T-helper 17 cell (primary cell): Measurements from ENCODE around the gene KIAA1549. TPM values are rescaled to one million over a fixed set of nuclear protein-coding genes. Genes with fewer than 3 reads are reported as not detected.
"Not testable (repeated sequence)": the region's sequence is repeated elsewhere in the genome, so short reads cannot be mapped to it uniquely, and the experiment has no call there.

Experiments
- ATAC-seq: fragments of 150-1000 bp; cut with Tn5 transposase; 2 replicates; pipeline ENCODE4 v1.10.0; 2021; ENCODE audit warnings: mild to moderate bottlenecking, moderate library complexity
- DNase-seq, 3 donors: peaks; one replicate each; pipeline versions ENCODE4 v3.0.0 to v3.0.0-alpha.2; 2020 to 2021
- H3K9me3 ChIP-seq: one replicate; pipeline ENCODE4 v1.7.0; 2013; ENCODE audit warnings: low read length, mild to moderate bottlenecking; ENCODE audit not compliant: control insufficient read depth, poor library complexity, severe bottlenecking
- H3K27ac Mint-ChIP-seq: one replicate; pipeline ENCODE4 v1.8.0; 2022; ENCODE audit warnings: mild to moderate bottlenecking, moderate library complexity, mixed read lengths
- H3K27me3 Mint-ChIP-seq: one replicate; pipeline ENCODE4 v1.8.0; 2022; ENCODE audit warnings: mixed read lengths
- H3K36me3 Mint-ChIP-seq: one replicate; pipeline ENCODE4 v1.8.0; 2022; ENCODE audit warnings: low read depth, mixed read lengths
- H3K4me1 Mint-ChIP-seq: one replicate; pipeline ENCODE4 v1.8.0; 2022; ENCODE audit warnings: mild to moderate bottlenecking, mixed read lengths
- H3K4me3 Mint-ChIP-seq: one replicate; pipeline ENCODE4 v1.8.0; 2022; ENCODE audit warnings: mild to moderate bottlenecking, moderate library complexity, mixed read lengths
- total RNA-seq, 4 donors: library from RNA in 2 of 4; stranded (reverse) in 2 of 4; gene quantifications; one replicate each; pipeline ENCODE4 v1.2.3 and lab custom pipeline; 2022 to 2026

The KIAA1549 gene
- total RNA-seq, 2 donors from 2014 or later, result 0.21 TPM; not detected in 1

DNA sequence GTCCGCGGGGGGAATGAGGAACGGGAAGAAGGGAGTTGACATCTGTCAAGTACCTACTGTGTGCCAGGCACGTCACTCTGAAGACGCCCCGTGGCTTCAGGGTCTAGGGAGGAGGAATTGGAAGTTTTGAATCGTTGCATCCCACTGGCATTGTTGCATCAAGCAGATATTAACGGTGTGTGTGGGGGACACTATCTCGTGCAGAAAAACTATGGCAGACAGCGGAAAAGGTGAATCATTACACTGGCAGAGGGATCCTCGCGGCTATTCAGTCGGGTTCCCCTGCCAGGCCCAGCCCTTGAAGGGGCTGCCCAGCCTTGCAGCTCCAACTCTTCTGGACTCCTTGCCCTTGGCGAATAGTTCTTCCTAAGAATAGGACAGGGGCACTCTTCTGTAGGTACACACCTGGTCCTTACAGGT, 1.0 kb upstream of the KIAA1549 start:
- Mint-ChIP-seq H3K36me3 (no peaks in the 10 kb centered on the region), H3K27ac (no peak overlapping the region), H3K4me1 (peaks cover 18% of the 10 kb centered on the region), H3K27me3 (peaks cover 49% of the 10 kb centered on the region), H3K4me3 (peak overlapping the region; percentile 67)
- ATAC-seq (no peak), DNase-seq (no peak)
- H3K9me3 ChIP-seq, result no peaks in the 10 kb centered on the region

DNA sequence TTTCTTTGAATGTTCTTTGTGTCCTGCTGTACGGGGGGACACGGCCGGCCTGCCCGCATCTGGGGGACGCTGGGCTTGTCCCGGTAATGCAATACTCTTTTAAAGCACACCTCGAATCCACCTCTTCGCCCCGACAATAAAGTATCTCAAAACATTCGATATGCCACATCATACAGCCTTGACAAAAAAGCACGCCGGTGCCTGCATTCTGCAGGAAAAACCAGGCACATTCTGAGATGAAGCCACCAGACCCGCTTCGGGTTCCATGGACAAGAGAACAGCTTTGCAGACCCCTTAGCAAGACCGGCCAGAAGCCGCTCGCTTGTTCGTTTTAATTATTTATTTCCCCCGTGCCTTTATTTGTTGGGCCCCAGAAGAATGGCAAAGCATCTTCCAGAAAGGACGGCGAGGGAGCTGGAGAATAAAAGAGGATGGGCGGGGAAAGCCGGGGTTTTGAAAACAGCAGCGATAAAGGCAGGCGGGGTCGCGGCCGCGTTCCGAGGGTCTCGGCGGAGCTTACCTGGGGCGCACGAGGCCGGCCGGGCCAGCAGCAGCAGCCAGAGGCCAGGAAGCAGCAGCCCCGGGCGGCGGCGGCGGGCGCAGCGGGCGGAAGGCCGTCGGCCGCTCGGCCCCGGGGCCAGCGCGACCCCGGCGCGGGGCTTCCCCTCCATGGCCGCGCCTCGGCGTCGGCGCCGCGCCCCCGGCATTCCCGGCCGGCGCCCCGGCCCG, 462 bp downstream of the KIAA1549 start:
- H3K27me3 Mint-ChIP-seq, result peaks cover 49% of the 10 kb centered on the region
- DNase-seq (no peak), ATAC-seq (peak; percentile 12)
- no peaks in the 10 kb centered on the region for H3K36me3 Mint-ChIP-seq
- H3K4me1 Mint-ChIP-seq, result peaks cover 18% of the 10 kb centered on the region
- H3K9me3 ChIP-seq, result no peaks in the 10 kb centered on the region
- no peak overlapping the region for H3K27ac Mint-ChIP-seq
- H3K4me3 Mint-ChIP-seq, result peak overlapping the region; percentile 94

DNA sequence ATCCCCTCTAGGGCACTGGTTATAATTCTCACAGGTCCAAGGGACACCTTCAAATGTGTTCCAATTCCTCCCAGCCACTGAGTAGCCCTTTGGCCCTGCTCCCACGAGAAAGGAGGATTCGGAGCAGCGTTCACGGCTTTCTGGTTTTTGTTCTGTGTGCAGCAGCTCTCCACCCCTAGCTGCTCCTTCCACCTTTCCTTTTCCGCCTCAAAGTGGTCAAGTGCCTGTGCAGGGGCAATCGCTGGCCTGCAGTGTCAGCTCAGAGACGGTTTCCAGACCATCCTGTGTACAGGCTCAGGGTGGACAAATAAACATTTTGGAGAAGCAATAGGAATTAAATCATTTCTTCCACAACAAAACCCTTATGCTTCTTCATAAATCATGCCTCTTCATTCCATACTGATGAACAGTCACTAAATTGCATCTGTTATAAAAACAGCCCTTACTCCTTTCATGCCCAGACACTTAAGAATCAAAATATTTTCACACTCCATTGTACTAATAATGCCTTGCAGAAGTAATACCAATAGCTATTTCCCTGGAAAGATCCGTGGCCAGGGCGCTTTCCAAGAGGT, 1.1 kb downstream of the KIAA1549 start:
- Mint-ChIP-seq H3K4me3 (peak overlapping the region; percentile 94), H3K27ac (no peak overlapping the region), H3K27me3 (peaks cover 54% of the 10 kb centered on the region), H3K36me3 (peaks cover 2% of the 10 kb centered on the region), H3K4me1 (peaks cover 19% of the 10 kb centered on the region)
- no peaks in the 10 kb centered on the region for H3K9me3 ChIP-seq
- ATAC-seq (no peak), DNase-seq (no peak)

DNA sequence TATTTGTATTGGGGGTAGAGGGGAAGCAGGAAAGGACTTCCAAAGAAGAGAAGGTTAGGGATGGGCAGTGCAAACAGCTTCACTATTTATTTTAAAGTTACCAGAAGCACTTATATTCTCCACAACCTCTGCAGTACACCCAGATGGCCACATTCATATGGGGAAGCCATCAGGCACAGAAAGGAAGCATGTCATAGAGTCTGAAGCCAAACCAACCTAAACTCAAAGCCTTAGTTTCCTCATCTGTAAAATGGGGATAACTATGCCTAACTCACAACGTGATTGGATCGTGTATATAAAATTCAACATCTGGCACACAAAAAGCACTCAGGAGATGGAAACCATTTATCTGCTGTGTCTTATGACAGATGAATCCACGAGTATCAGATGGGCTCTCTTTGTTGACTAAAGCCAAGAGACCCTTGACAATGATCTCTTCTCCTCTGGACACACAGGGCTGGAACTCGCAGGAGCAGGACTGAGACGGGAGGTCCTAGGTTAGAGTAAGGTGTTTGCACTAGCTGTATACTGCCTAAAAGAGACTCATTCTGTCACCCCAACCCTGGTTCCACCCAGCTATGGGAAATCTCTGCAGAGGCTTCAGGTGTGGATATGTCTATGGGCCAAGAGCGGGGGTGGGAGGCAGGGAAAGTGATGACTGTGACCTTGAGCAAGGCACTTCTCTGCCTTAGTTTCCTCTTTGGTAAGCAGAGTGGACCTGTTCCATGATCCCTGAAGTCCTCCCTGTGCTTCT, 1.8 kb downstream of the KIAA1549 start:
- Mint-ChIP-seq H3K36me3 (peaks cover 4% of the 10 kb centered on the region), H3K27me3 (peaks cover 60% of the 10 kb centered on the region), H3K27ac (no peak overlapping the region), H3K4me1 (peaks cover 21% of the 10 kb centered on the region), H3K4me3 (no peak overlapping the region)
- no peaks in the 10 kb centered on the region for H3K9me3 ChIP-seq
- ATAC-seq (peak; percentile 61), DNase-seq (no peak)

DNA sequence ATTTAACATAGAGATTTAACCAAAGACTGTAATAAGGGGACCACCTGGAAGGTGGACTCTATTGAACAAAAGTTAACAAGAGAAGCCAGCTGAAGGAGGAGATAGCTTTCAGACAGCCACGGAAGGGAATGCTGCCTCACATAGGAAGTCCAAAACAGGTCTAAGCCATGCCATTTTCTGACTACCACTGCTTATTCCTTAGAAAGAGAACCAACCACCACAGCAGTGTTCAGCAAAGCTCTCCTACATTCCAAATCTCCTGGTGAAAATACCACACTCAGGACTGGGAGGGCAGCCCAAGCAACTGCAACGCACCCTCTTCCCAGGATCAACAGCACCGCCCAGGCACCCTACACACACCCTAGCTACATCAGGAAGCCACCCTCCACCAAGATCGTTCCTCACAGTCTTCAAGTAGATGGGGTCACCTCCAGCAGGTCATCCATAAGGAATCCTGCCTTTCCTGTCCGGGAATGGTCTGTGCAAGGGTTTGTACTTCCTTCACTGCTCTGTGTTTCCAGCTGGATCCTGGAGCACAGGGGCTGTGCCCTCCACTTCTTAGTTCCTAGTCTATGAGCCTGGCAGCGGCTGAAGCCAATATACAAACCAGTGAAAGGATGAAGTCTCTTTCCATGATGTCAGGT, 2.5 kb downstream of the KIAA1549 start:
- Mint-ChIP-seq H3K36me3 (peaks cover 4% of the 10 kb centered on the region), H3K4me1 (peaks cover 21% of the 10 kb centered on the region), H3K27ac (no peak overlapping the region), H3K4me3 (no peak overlapping the region), H3K27me3 (peaks cover 66% of the 10 kb centered on the region)
- no peak for DNase-seq
- H3K9me3 ChIP-seq, result no peaks in the 10 kb centered on the region
- ATAC-seq, result no peak

DNA sequence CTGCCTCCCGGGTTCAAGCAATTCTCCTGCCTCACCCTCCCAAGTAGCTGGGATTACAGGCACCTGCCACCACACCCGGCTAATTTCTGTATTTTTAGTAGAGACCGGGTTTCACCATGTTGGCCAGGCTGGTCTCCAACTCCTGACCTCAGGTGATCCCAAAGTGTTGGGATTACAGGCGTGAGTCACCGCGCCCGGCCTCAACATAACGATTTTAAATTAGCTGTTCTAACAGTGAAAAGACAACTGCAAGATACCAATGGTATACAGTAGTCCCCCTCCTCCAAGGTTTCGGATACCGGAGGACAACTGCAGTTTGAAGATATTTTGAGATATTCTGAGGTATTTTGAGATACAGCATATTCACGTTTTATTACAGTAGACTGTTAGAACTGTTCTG, 5.0 kb downstream of the KIAA1549 start:
- DNase-seq, H3K9me3 ChIP-seq, H3K4me3 Mint-ChIP-seq, H3K27ac Mint-ChIP-seq, ATAC-seq: not testable (repeated sequence)
- H3K36me3 Mint-ChIP-seq, result peaks cover 11% of the 10 kb centered on the region
- peaks cover 63% of the 10 kb centered on the region for H3K27me3 Mint-ChIP-seq
- H3K4me1 Mint-ChIP-seq, result peaks cover 17% of the 10 kb centered on the region

DNA sequence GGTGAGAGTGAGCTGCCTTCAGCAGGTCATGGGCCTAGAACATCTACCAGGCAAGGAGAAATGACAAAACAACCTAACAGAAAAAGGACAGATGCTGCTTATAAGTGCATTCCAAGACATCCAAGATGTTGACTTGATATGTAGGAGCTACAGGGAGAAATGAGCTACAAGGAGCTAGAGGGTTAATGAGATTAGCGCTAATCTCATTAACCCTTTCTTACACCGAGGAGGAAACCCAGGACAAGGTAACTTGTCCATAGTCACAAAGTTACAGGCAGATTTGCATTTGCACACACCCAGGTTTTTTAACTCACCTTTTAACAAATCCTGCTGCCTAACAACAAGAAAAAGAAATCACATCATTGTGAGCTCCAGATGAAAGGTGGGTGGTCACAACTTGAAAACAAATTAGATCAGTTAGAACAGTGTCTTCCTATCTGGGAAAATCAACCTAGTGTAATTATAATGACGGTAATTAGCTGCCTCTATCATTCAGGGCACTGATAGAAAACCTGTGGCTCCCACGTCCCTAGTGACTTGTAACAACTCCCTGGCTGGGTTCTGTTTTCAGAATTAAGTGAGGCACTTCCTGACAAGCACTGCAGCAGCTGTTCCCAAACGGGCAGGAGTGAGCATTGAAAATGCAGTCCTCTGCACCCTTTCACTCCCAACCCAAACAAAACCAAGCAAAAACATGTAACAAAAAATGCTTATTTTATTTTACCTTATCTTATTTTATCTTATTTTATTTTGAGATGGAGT, 5.7 kb downstream of the KIAA1549 start:
- peaks cover 62% of the 10 kb centered on the region for H3K27me3 Mint-ChIP-seq
- DNase-seq, result no peak
- no peaks in the 10 kb centered on the region for H3K9me3 ChIP-seq
- peaks cover 13% of the 10 kb centered on the region for H3K36me3 Mint-ChIP-seq
- no peak overlapping the region for H3K4me3 Mint-ChIP-seq
- ATAC-seq, result no peak
- no peak overlapping the region for H3K27ac Mint-ChIP-seq
- peaks cover 13% of the 10 kb centered on the region for H3K4me1 Mint-ChIP-seq

DNA sequence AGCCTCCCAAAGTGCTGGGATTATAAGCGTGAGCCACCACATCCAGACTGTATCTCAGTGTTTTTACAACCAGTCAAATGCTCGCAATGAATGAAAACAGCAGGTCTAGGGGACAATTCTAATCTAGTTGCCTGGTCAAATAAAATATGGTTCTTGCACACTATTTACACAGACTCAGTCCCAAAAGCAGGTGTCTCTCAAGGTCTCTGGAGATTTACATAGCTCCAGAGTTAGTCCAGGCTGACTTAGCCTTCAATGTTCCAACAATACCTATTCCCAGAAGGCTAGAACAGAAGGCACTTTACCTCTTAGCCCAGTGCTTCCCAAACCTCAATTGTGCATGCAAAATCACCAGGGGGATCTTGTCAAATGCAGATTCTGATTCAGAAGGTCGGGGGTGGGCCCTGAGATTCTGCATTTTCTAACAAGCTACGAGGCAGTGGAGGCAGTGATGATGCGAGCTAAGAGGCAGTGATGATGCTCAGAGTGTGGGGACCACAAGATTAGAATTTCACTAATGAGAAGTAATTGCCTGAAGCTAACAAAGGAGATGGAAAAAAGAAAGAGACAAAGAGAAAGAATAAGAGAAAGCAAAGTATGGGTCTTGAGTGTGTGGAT, 6.4 kb downstream of the KIAA1549 start:
- Mint-ChIP-seq H3K4me3 (no peak overlapping the region), H3K27me3 (peaks cover 55% of the 10 kb centered on the region), H3K27ac (no peak overlapping the region), H3K36me3 (peaks cover 13% of the 10 kb centered on the region), H3K4me1 (peaks cover 9% of the 10 kb centered on the region)
- DNase-seq, result no peak
- no peak for ATAC-seq
- no peaks in the 10 kb centered on the region for H3K9me3 ChIP-seq

DNA sequence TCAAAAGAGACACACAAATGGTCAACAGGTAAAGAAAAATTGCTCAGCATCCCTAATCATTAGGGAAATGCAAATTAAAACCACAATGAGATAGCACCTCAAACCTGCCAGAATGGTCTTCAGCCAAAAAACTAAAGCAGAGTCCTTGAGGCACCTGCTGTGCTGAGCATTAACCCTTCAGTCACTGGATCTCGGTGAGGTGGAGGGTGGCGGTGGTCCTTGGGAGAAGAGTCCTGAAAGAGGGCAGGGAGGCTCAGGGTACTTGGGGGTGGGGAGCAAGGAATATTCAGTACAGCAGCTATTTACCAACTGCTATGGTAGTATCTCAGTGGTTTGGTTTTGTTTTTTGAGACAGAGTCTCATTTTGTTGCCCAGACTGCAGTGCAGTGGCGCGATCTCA, 7.1 kb downstream of the KIAA1549 start:
- no peak overlapping the region for H3K4me3 Mint-ChIP-seq

DNA sequence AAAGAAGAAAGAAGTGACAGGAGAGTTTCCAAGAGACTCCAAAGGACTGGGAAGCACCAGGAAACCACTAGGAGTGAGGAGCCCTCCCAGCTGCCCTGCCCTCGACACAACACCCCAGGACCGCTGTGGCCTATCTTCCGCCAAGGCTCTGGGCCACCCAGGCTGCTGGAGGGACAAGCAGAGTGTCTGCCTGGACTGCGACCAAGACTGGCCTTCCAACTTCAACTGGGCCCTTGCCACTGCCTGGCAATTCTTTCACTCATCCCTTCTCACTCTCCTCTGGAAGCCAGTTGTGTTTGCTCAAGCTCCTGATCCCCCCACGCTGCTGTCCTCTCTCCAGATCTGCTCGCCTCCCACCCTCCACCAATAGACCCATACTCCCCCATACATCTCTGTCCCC, 10.2 kb downstream of the KIAA1549 start:
- no peaks in the 10 kb centered on the region for H3K9me3 ChIP-seq
- H3K27me3 Mint-ChIP-seq, result peaks cover 32% of the 10 kb centered on the region
- H3K4me1 Mint-ChIP-seq, result peaks cover 5% of the 10 kb centered on the region
- DNase-seq (no peak), ATAC-seq (no peak)
- no peak overlapping the region for H3K4me3 Mint-ChIP-seq
- H3K36me3 Mint-ChIP-seq, result peaks cover 13% of the 10 kb centered on the region
- no peak overlapping the region for H3K27ac Mint-ChIP-seq

More for the DNA sequence above, 7.1 kb downstream of the KIAA1549 start:
- Mint-ChIP-seq H3K36me3 (peaks cover 13% of the 10 kb centered on the region), H3K27ac (no peak overlapping the region), H3K27me3 (peaks cover 48% of the 10 kb centered on the region), H3K4me1 (peaks cover 7% of the 10 kb centered on the region)
- no peak for DNase-seq
- no peak for ATAC-seq
- no peaks in the 10 kb centered on the region for H3K9me3 ChIP-seq

DNA sequence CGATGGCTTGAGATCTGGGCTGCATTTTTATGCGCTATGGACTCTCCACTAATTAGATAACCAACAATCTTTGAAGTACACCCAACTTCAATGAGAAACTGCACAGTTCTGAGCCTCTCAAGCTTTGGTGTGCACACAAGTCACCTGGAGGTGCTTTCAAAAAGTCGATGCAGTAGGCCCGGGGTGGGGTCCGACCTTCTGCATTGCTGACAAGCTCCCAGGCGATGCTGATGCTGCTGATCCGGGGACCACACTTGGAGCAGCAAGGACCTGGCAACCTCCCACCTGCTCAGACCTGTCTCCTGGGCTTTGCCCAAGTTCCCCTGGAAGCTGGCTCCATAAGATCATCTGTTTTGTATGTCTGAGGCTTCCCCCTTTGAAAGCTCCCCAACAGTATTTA, 10.7 kb downstream of the KIAA1549 start:
- DNase-seq, result no peak
- Mint-ChIP-seq H3K4me3 (no peak overlapping the region), H3K27ac (no peak overlapping the region), H3K27me3 (peaks cover 31% of the 10 kb centered on the region), H3K36me3 (peaks cover 13% of the 10 kb centered on the region), H3K4me1 (peaks cover 5% of the 10 kb centered on the region)
- ATAC-seq, result no peak
- H3K9me3 ChIP-seq, result no peaks in the 10 kb centered on the region

DNA sequence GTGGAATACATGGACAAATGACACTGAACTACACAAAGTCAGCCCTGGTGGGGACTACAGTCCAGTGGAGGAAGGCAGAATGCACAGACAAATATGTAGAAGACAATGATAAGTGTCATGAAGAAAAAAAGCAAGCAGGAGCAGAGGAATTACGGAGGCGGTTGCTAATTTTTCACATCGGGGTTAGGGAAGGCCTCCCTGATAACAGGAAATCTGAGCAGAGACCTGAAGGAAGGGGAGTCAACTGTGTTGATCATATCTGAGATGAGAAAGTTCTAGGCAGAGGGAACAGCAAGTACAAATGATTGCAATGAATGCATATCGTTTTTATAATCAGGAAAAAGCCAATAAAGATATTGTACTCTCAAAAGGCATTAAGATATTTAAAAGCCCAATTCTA, 14.0 kb downstream of the KIAA1549 start:
- H3K9me3 ChIP-seq, result no peaks in the 10 kb centered on the region
- no peak overlapping the region for H3K4me3 Mint-ChIP-seq
- peaks cover 32% of the 10 kb centered on the region for H3K27me3 Mint-ChIP-seq
- H3K4me1 Mint-ChIP-seq, result peaks cover 16% of the 10 kb centered on the region
- H3K27ac Mint-ChIP-seq, result no peak overlapping the region
- peaks cover 4% of the 10 kb centered on the region for H3K36me3 Mint-ChIP-seq
- ATAC-seq (no peak), DNase-seq (no peak)
